GM21447 (cell line): ENCODE results near the gene TAB3.

Experiments used
- ATAC-seq: cut with Tn5 transposase; IDR thresholded peaks from one replicate; pipeline ENCODE4 v1.9.1; 2021; ENCODE audit not compliant: unreplicated experiment

Gene TAB3

GRCh38 chrX:30887721-30888120 lies 1.3 kb downstream of the TAB3 start:
- ATAC-seq, result no peak

GRCh38 chrX:30887288-30887687 lies 1.8 kb downstream of the TAB3 start:
- no peak for ATAC-seq

GRCh38 chrX:30885136-30885535 lies 3.9 kb downstream of the TAB3 start:
- ATAC-seq, result no peak

GRCh38 chrX:30883138-30883537 lies 5.9 kb downstream of the TAB3 start:
- no peak for ATAC-seq

GRCh38 chrX:30881797-30882196 lies 7.3 kb downstream of the TAB3 start:
- ATAC-seq, result no peak

GRCh38 chrX:30881390-30881789 lies 7.7 kb downstream of the TAB3 start:
- no peak for ATAC-seq

GRCh38 chrX:30880058-30880457 lies 9.0 kb downstream of the TAB3 start:
- no peak for ATAC-seq

- ATAC-seq, result no peak
These were observed 12.7 kb downstream of the TAB3 start for GRCh38 chrX:30876367-30876766.

GRCh38 chrX:30875957-30876356 lies 13.1 kb downstream of the TAB3 start:
- ATAC-seq, result no peak

GRCh38 chrX:30874851-30875250 lies 14.2 kb downstream of the TAB3 start:
- ATAC-seq, result no peak

GRCh38 chrX:30870572-30870971 lies 18.5 kb downstream of the TAB3 start:
- no peak for ATAC-seq

GRCh38 chrX:30865612-30866011 lies 23.4 kb downstream of the TAB3 start:
- no peak for ATAC-seq

- ATAC-seq, result no peak
These were observed 24.0 kb downstream of the TAB3 start for GRCh38 chrX:30865015-30865414.

- no peak for ATAC-seq
These were observed 24.7 kb downstream of the TAB3 start for GRCh38 chrX:30864383-30864785.

GRCh38 chrX:30863974-30864373 lies 25.1 kb downstream of the TAB3 start:
- no peak for ATAC-seq

- ATAC-seq, result no peak
These were observed 31.0 kb downstream of the TAB3 start for GRCh38 chrX:30858098-30858497.

- ATAC-seq, result no peak
These were observed 37.6 kb downstream of the TAB3 start for GRCh38 chrX:30851449-30851848.

GRCh38 chrX:30835373-30835772 lies 53.7 kb downstream of the TAB3 start:
- ATAC-seq, result no peak

GRCh38 chrX:30833896-30834295 lies 55.2 kb downstream of the TAB3 start:
- ATAC-seq, result no peak

- ATAC-seq, result no peak
These were observed 58.0 kb downstream of the TAB3 start for GRCh38 chrX:30831082-30831481.

GRCh38 chrX:30830326-30830943 lies 58.6 kb downstream of the TAB3 start:
- ATAC-seq, result no peak

GRCh38 chrX:30824275-30824674 lies 64.8 kb downstream of the TAB3 start:
- no peak for ATAC-seq

GRCh38 chrX:30822764-30823163 lies 66.3 kb downstream of the TAB3 start:
- ATAC-seq, result peak; percentile 20
